Renal pelvis (tissue), 4 donors: ENCODE data around the gene TNFRSF12A. TPM values are rescaled to one million over a fixed set of nuclear protein-coding genes. Genes with fewer than 3 reads are reported as not detected.
A peak's percentile ranks its signal among the peaks of the same experiment; 100 is the strongest.

Source experiments
- DNase-seq: peaks from one replicate; pipeline ENCODE4 v3.0.0-alpha.2; 2013
- polyA plus RNA-seq, 3 donors: library from polyadenylated mRNA; unstranded; fragments of 120-200 nt; gene quantifications; one replicate each; pipeline ENCODE4 v1.2.1, GENCODE V29; 2013; ENCODE audit not compliant: insufficient read length in 3 of 3

TNFRSF12A gene
- polyA plus RNA-seq, 3 donors: 12.7 to 15.3 (median 14.2) TPM

DNA sequence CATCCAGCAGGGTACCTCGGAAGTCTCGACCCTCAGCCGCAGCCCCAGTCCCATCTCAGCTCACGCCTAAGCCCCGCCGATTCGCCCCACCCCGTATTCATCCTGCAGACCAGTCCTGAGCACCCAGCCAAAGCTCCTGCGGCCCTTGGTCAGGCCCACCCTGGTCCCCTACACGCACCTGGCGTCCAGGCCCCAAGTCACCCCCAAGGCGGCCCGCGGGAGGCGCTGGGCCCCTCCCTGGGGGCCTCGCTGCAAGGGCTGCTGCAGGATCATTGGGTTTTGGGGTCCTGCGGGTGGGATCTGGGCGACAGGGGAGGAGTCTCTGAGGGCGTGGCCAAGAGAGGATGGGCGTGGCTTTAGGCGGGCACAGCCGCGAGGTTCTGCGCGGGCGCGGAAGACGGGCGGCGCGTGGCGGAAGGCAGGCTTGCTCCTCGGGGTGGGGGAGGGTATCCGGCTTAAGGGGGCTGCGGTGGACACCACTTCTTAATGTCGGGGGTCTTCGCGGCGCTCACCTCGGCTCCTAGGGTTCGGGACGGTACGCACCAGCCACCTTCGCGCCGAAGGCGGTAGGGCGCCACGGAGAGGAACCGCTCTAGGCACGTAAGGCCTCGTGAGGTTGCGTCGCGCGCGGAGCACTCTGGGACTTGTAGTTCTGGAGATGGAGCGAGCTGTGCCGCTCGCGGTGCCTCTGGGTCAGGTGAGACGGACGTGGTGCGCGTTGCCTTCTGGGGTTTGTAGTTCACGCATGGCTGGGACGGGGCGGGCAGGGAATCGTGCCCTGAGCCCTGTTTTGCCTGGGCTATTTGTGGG lies 3.7 kb downstream of the TNFRSF12A start, which contains the start of the genes HCFC1R1 and THOC6:
Gene HCFC1R1, minus strand, starts transcription at position 274 of the 810 bp plus-strand sequence. Its CDS starts 1 bp downstream, at position 273.
Gene THOC6, plus strand, starts transcription at position 367 of the 810 bp plus-strand sequence. Its CDS starts 292 bp downstream, at position 659.
- DNase-seq: peak; percentile 97

DNA sequence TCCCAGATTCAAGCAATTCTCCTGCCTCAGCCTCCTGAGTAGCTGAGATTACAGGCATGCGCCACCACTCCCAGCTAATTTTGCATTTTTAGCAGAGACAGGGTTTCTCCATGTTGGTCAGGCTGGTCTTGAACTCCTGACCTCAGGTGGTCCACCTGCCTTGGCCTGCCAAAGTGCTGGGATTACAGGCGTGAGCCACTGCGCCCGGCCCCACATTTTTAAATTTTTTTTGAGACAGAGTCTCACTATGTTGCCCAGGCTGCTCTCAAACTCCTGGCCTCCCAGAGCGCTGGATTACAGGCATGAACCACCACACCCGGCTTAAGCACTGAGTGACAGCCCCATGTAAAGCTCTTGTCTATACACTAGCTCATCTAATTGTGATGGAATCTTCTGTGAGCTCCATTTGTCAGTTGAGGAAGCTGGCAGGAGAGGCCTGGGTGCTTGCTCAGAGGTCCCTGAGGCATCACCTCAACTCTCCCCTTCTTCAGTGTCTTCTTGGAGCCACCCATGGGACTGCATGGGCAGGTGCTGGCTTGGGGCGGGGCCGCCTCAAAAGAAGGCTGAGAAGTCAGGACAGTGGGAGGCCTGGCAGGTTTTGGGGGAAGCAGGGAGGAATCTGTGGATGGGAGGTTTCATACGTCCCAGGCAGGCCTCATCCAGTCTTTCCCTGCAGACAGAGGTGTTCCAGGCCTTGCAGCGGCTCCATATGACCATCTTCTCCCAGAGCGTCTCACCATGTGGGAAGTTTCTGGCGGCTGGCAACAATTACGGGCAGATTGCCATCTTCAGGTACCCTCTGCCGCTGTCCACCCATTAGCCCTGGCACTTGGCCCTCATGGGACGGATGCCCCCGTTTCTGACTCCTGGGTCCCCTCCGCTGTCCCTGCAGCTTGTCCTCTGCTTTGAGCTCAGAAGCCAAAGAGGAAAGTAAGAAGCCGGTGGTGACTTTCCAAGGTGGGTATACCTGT lies 5.1 kb downstream of the TNFRSF12A start:
- DNase-seq: no peak

- no peak for DNase-seq
Observed at GRCh38 chr16:3026003-3026378, 5.8 kb downstream of the TNFRSF12A start.

- DNase-seq: no peak
Observed at GRCh38 chr16:3026609-3027488, 6.7 kb downstream of the TNFRSF12A start.

GRCh38 chr16:3027489-3027795 lies 7.3 kb downstream of the TNFRSF12A start:
- no peak for DNase-seq

DNA sequence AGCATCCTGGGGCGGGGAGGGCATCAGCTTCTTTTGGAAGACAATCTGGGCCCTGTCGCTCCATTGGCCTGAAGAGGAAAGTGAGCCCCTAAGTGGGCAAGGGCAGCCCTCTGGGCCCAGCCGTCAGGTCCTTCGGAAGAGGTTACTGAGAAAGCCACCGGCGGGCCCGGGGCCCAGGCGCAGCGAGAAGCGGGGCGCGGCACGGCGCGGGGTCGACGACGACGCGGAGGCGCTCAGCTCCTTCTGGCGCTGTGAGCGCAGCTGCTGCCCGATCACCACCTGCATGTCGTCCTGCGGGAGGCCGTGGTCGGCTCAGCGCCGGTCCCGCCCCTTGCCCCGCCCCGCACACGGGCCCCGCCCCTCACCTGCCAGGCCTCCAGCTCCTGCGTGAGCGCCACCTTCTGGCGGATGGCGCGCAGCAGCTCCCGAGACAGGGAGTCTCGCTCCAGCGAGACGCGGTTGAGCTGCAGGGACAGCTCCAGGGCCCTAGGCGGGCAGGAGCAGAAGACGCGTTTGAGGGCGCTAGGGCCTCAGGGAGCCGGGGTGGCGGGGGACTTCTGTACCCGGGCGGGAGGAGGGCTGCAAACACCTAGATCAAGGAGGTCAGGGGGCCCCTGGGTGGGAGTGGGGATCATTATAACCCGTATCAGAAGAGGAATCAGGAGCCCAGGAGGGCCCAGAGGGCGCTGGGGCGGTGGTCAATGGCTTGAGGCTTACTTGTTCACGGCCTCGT lies 8.0 kb downstream of the TNFRSF12A start:
- DNase-seq: peak; percentile 82

- no peak for DNase-seq
Observed at GRCh38 chr16:3028716-3029319, 8.7 kb downstream of the TNFRSF12A start.

GRCh38 chr16:3029491-3030221 lies 9.5 kb downstream of the TNFRSF12A start:
- no peak for DNase-seq

GRCh38 chr16:3030222-3031212 lies 10.3 kb downstream of the TNFRSF12A start:
- DNase-seq: no peak

DNA sequence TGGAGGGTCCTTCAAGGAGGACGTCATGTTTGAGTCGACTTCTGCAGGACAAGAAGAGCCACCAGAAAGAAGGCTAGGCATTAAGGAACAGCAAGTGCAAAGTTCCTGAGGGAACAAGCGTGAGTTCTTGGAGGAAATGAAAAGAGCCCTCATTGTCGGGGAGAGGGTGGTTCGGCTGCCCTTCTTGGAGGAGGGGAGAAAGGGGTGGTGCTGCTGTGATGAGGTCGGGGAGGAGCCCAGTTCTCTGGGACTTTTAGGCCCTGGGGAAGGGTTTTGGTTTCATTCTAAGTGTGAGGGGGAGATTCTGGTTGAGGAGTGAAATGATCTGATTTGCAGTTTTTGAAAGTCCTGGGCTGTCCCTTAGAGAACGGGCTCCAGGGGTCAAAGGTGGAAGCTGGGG lies 12.5 kb downstream of the TNFRSF12A start:
- no peak for DNase-seq

DNA sequence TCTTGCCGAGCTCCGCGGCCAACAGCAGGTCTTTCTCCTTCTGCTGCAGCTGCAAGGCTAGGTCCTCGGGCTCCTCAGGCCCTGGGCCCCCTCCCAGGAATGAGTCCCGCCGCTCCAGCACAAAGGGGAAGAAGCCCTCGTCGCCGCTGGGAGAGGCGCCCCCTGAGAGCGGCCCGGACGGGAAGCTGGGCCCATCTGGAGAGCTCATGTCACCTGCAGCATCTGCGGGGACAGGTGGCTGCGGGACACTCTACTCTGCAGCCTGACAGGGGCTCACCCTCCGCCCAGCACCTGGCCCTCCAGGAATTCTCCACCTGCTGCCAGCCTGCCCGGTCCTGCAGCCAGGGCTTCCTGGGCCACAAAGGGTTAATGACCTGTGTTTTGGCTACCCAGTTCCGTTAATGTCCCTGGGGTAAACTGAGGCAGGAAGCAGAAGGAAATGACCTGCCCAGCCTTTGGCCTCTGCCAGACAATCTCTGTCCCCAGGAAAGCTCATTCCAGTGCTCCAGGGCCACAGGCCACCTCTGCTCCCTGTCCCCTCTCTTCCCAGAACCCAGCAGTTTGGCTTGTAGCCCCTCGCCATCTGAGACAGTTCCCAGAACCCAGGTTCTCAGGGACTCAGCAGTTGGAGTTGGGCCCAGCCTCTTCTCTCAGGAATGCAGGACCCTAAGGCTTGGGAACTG lies 15.3 kb downstream of the TNFRSF12A start:
- DNase-seq: no peak

DNA sequence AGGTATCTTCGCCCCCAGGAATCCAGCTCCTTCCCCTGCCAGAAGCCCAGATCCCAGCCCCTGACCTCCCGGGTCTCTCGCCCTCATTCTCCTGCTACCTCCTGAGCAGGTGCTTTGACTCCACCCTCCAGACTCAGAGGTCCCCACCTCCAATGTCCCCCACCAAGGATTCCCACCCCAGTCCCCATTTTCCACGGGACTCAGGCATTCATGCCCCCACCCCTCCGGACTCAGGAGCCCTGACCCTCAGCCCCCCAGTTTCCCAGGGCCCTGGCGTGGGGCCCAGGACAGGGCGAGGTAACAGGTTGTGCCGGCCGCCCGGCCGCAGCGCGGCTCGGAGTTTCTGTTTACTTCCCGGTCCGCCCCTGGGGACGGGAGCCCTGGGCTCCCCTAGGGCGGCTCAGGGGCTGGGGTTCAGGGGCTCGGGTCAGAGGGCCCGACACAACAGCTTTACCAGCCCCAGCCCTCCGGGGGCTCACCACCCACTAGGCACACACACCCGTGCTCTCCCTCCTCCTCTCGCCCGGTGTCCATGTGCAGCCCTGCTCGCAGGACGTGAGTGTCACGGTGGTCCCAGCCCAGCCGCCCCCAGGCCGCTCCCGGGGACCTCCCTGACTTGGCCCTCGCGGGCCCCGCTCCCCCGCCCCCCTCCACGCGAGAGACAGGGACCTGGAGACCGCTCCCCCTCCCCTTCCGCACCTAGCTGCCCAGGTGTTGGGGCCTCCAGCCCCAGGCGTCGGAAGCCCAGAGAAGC lies 16.0 kb downstream of the TNFRSF12A start:
- DNase-seq: no peak

GRCh38 chr16:3036726-3037315 lies 16.7 kb downstream of the TNFRSF12A start, which contains the start of gene BICDL2:
Gene BICDL2 (minus strand): TSS chr16:3036944. CDS start chr16:3035496, 1,448 bp downstream.
- no peak for DNase-seq

- DNase-seq: no peak
Observed at GRCh38 chr16:3038256-3038655, 18.1 kb downstream of the TNFRSF12A start.

DNA sequence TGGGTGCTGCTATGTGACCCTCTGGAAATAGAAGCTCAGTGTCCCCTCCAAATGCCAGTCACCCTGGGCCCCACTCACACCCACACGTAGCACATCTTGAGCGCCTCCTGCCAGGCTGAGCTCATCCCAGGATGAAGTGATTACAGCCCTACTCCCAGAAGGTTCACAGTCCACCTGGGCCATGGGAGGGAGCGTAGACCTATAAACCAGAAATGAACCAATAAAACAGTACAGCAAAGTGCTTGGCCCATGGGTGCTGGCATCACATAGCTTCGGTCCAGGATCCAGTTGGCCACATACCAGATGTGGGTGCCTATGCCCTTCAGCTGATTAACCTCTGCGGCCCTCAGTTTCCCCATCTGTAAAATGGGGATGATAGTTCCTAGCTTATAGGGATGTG lies 18.7 kb downstream of the TNFRSF12A start:
- DNase-seq: no peak

DNA sequence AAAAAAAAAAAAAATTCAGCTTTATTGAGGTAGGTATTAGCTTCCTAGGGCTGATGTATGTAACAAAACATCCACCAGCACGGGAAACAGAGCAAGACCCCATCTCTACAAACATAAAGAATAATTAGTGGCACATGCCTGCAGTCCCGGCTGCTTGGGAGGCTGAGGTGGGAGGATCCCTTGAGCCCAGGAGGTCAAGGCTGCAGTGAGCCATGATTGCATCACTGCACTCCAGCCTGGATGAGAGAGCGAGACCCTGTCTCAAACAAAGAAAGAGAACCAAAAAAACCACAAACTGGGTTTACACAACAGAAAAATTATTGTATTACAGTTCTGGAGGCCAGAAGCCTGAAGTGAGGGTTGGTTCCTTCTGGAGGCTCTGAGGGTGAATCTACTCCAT lies 22.2 kb downstream of the TNFRSF12A start:
- DNase-seq: no peak

- DNase-seq: no peak
Observed at GRCh38 chr16:3044708-3045107, 24.5 kb downstream of the TNFRSF12A start.
